Sigmoid colon (tissue), 7 donors: ENCODE data around the gene CTTNBP2NL. TPM values are rescaled to one million over a fixed set of nuclear protein-coding genes. Genes with fewer than 3 reads are reported as not detected.

Experiments
- DNase-seq: peaks from one replicate; pipeline ENCODE4 v3.0.0-alpha.2; 2019
- H3K27ac ChIP-seq, 4 donors: fragments of 200-600 bp; sonication (generic); one replicate each; pipeline ENCODE4 v1.5.1; 2016 to 2019; ENCODE audit warnings: mild to moderate bottlenecking in 1 of 4
- H3K27me3 ChIP-seq, 3 donors: fragments of 200-600 bp; sonication (generic); one replicate each; pipeline ENCODE4 v1.5.1; 2019; ENCODE audit warnings: mild to moderate bottlenecking in 1 of 3
- H3K36me3 ChIP-seq, 4 donors: fragments of 200-600 bp; sonication (generic); one replicate each; pipeline ENCODE4 v1.5.1; 2016 to 2019
- H3K4me1 ChIP-seq, 4 donors: fragments of 200-600 bp; sonication (generic); one replicate each; pipeline ENCODE4 v1.5.1; 2017 to 2019
- H3K4me3 ChIP-seq, 4 donors: fragments of 200-600 bp; sonication (generic); one replicate each; pipeline ENCODE4 v1.5.1; 2017 to 2019; ENCODE audit warnings: mild to moderate bottlenecking in 2 of 4, moderate library complexity in 1 of 4
- H3K9me3 ChIP-seq, 4 donors: fragments of 200-600 bp in 3 of 4; sonication (generic) in 3 of 4; one replicate each; pipeline versions ENCODE4 v1.5.1 to v1.6.1; 2013 to 2019
- CTCF ChIP-seq, 4 experiments: fragments of 450-650 bp in 3 of 4; fragments of 200-600 bp in 1 of 4; IDR thresholded peaks; one replicate each; pipeline ENCODE4 v1.5.1; 2016 to 2019; ENCODE audit warnings: antibody characterized with exemption in 4 of 4, mild to moderate bottlenecking in 3 of 4, moderate library complexity in 2 of 4
- EP300 ChIP-seq, 4 donors: sonication (generic); formaldehyde crosslinking; IDR thresholded peaks; one replicate each; pipeline ENCODE4 v1.6.1; 2017; ENCODE audit warnings: antibody characterized with exemption in 4 of 4
- POLR2A ChIP-seq, 2 donors: fragments of 450-650 bp; IDR thresholded peaks; one replicate each; pipeline ENCODE4 v1.6.1; 2016; ENCODE audit warnings: antibody characterized with exemption in 2 of 2, mild to moderate bottlenecking in 2 of 2, moderate library complexity in 2 of 2
- POLR2AphosphoS5 ChIP-seq, 4 donors: sonication (generic); formaldehyde crosslinking; IDR thresholded peaks; one replicate each; pipeline ENCODE4 v1.6.1; 2017; ENCODE audit warnings: antibody characterized with exemption in 4 of 4
- WGBS, 2 donors: extraction: QIAGEN DNeasy Blood & Tissue Kit; methylation state at CpG; one replicate each; pipeline ENCODE4 v1.1.7; 2013; 5-methylcytosine and 5-hydroxymethylcytosine counted together
- intact Hi-C: fragments of 100-400 bp; cut with DNase I; formaldehyde crosslinking; loops from one replicate; pipeline ENCODE4 v1.15.1; 2023
- polyA plus RNA-seq, 3 donors: library from polyadenylated mRNA; stranded (reverse); fragments of 200-250 nt; gene quantifications; one replicate each; pipeline ENCODE4 v1.2.3, GENCODE V29; 2013
- total RNA-seq, 4 donors: library from RNA; depleted of rRNA; stranded (reverse); fragments of >200 nt; gene quantifications; one replicate each; pipeline ENCODE4 v1.1.0, GENCODE V29; 2016
- donor health status: healthy with polysubstance abuse.
- donor health status: Bipolar disorder and iron deficiency.
- donor health status: healthy.

Gene CTTNBP2NL
- total and polyA plus RNA-seq, 7 donors: 11.4 to 25.5 (median 16.4) TPM

GRCh38 chr1:112368198-112368597 lies 27.8 kb upstream of the CTTNBP2NL start:
- H3K4me3 ChIP-seq: no peak overlapping the region
- intact Hi-C loops: loop anchor here (2.0 kb wide), 1 partner anchor 577 kb away; no protein-coding TSS in a partner anchor
- 83 to 89% methylated on average over 3 of the region's 3 CpGs for WGBS, 2 donors
- DNase-seq: no peak
- H3K4me1 ChIP-seq: peaks cover 0 to 9% (median 0%) of the 10 kb centered on the region in 4 donors
- no peaks in the 10 kb centered on the region for H3K27me3 ChIP-seq
- H3K36me3 ChIP-seq: no peaks in the 10 kb centered on the region
- no peak overlapping the region for H3K27ac ChIP-seq
- TF ChIP-seq POLR2AphosphoS5 (IDR thresholded peaks at IDR 0.05): no peak
- no peaks in the 10 kb centered on the region for H3K9me3 ChIP-seq

DNA sequence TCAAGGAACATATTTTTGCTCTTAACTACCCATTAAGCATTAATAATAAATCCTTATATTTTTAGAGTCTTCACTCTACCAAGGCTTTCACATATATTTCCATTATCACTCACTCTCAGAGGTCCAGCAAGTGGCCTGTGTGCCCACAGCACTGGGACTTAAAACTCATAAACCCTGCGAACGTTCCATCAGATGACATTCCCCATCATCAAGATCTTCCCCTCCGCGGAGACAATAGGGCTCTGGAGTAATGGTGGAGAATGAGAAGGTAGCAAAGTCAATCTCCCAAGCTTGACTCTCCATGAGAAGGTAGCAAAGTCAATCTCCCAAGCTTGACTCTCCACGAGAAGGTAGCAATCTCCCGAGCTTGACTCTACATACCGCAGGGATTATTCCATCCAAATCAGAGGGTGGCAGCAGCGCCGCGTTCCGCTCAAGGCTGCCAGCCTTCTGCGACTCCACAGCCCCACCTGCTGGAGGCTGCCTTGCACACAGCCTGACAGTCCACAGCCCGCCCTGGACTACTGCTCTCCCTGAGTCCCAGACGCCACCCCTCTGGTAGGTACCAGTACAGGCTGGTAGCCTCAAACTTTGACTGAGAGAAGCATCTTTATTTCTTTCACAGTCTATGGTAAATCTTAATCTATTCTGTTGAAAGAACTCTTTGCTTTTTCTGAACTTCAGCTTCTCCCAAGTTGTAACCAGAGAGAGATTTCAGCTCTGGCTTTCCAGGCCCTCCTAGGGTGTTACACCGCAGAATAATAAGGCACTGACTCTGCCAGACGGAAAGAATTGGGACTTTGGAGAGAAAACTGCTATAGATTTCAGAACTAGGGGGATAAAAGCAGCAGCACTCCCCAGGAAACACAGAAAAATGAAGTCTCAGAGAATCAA lies 26.4 kb upstream of the CTTNBP2NL start:
- H3K9me3 ChIP-seq: no peaks in the 10 kb centered on the region

GRCh38 chr1:112370996-112371395 lies 25.0 kb upstream of the CTTNBP2NL start:
- intact Hi-C loops: no loop called here
- no peak for DNase-seq
- Histone ChIP-seq H3K4me3 (no peak overlapping the region), H3K27ac (no peak overlapping the region), H3K27me3 (no peaks in the 10 kb centered on the region), H3K36me3 (no peaks in the 10 kb centered on the region), H3K4me1 (peaks cover 0 to 9% (median 0%) of the 10 kb centered on the region in 4 donors), H3K9me3 (no peaks in the 10 kb centered on the region)
- 66 to 69% methylated on average over 4 of the region's 4 CpGs for WGBS, 2 donors
- no peak for TF ChIP-seq CTCF (IDR thresholded peaks at IDR 0.05)
- no peak for TF ChIP-seq POLR2AphosphoS5 (IDR thresholded peaks at IDR 0.05)
- TF ChIP-seq EP300 (IDR thresholded peaks at IDR 0.05): no peak
- no peak for TF ChIP-seq POLR2A (IDR thresholded peaks at IDR 0.05)

More for the DNA sequence above, 26.4 kb upstream of the CTTNBP2NL start:
- Histone ChIP-seq H3K4me3 (no peak overlapping the region), H3K4me1 (peaks cover 0 to 9% (median 0%) of the 10 kb centered on the region in 4 donors), H3K27ac (no peak overlapping the region), H3K27me3 (no peaks in the 10 kb centered on the region), H3K36me3 (no peaks in the 10 kb centered on the region)
- intact Hi-C loops: loop anchor here (2.0 kb wide), 1 partner anchor 579 kb away; no protein-coding TSS in a partner anchor
- peak; percentile 92 for DNase-seq
- TF ChIP-seq CTCF (IDR thresholded peaks at IDR 0.05) (peak; percentile 84 to 96 (median 94)), EP300 (IDR thresholded peaks at IDR 0.05) (no peak)
- 19 to 25% methylated on average over 16 of the region's 16 CpGs for WGBS, 2 donors

- Histone ChIP-seq H3K4me3 (no peak overlapping the region), H3K4me1 (peaks cover 0 to 9% (median 0%) of the 10 kb centered on the region in 4 donors), H3K36me3 (no peaks in the 10 kb centered on the region), H3K9me3 (no peaks in the 10 kb centered on the region), H3K27me3 (no peaks in the 10 kb centered on the region), H3K27ac (no peak overlapping the region)
- WGBS, 2 donors: 90 to 95% methylated on average over 3 of the region's 3 CpGs
- intact Hi-C loops: no loop called here
- TF ChIP-seq CTCF (IDR thresholded peaks at IDR 0.05) (no peak), POLR2AphosphoS5 (IDR thresholded peaks at IDR 0.05) (no peak), POLR2A (IDR thresholded peaks at IDR 0.05) (no peak), EP300 (IDR thresholded peaks at IDR 0.05) (no peak)
- no peak for DNase-seq
Observed at GRCh38 chr1:112371775-112372174, 24.2 kb upstream of the CTTNBP2NL start.

DNA sequence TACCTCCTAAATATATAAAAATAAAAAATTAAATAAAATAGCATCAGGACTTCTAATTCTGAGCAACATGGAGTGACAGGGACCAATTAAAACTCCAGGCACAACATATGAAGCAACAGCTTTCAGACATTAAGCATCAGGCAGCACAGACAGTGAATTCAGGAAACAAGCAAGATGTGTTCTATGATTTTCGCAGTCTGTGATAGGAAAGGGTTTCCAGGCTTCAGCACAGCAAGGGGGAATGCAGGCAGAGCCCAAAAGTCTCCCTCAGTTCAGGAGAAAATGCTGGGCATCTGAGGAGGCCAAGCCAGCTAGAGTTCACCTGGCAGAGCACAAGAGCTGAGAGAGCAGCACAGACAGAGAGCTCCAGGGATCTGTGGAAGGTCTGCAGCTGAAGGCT lies 22.2 kb upstream of the CTTNBP2NL start:
- H3K4me1 ChIP-seq: peaks cover 0 to 9% (median 0%) of the 10 kb centered on the region in 4 donors
- no peaks in the 10 kb centered on the region for H3K36me3 ChIP-seq
- H3K27me3 ChIP-seq: no peaks in the 10 kb centered on the region
- H3K27ac ChIP-seq: no peak overlapping the region
- intact Hi-C loops: no loop called here
- WGBS, 2 donors: 84% methylated on average over 1 of the region's 1 CpG
- TF ChIP-seq POLR2A (IDR thresholded peaks at IDR 0.05) (no peak), CTCF (IDR thresholded peaks at IDR 0.05) (no peak), POLR2AphosphoS5 (IDR thresholded peaks at IDR 0.05) (no peak), EP300 (IDR thresholded peaks at IDR 0.05) (no peak)
- no peak overlapping the region for H3K4me3 ChIP-seq
- no peaks in the 10 kb centered on the region for H3K9me3 ChIP-seq
- no peak for DNase-seq
